ENCODE measurements around the gene TNFAIP6. TPM values are rescaled to one million over a fixed set of nuclear protein-coding genes. Genes with fewer than 3 reads are reported as not detected.
"Not testable (repeated sequence)": the region's sequence is repeated elsewhere in the genome, so short reads cannot be mapped to it uniquely, and the experiment has no call there.

TNFAIP6 gene
- total RNA-seq (2021) (0.11 to 0.18 TPM (median 0.11 TPM) in 3 replicates), Bru-seq, nascent RNA (percentile 21 among the genes with signal in this experiment)
- long read RNA-seq, experiment 1, partial matches to known transcripts, result 0 of 2 reads
- long read RNA-seq, experiment 1, other reads (novel, unspliced or antisense), result 0 of 2 reads
- long read RNA-seq, experiment 2, result 0 reads
- long read RNA-seq, experiment 3, transcript TNFAIP6-201 (6 exons, 1,424 nt), result major isoform, 5 of 7 reads
- long read RNA-seq, experiment 3, partial matches to known transcripts, result 0 of 7 reads
- long read RNA-seq, experiment 3, other reads (novel, unspliced or antisense), result 2 of 7 reads

GRCh38 chr2:151357359-151357758 lies at the start of gene TNFAIP6:
TSS of gene TNFAIP6 (plus strand) at chr2:151357592. CDS start at chr2:151357667, 75 bp downstream.
- TF ChIP-seq ELF4 (CRISPR knock-in tag; IDR thresholded peaks at IDR 0.05; ENCODE audit: low read depth), result no peak
- no peak for TF ChIP-seq ZNF121 (CRISPR knock-in tag; IDR thresholded peaks at IDR 0.05)
- TF ChIP-seq AFF4 (CRISPR knock-in tag; IDR thresholded peaks at IDR 0.05; ENCODE audit: borderline replicate concordance), result no peak
- ChIA-PET CTCF (no interaction called here), POLR2A (no interaction called here)
- DNase-seq (ENCODE audit: low spot score) (no peak), ATAC-seq (no peak)
- Mint-ChIP-seq H3K27ac (peak within 1 kb of the TSS; percentile 60), H3K27me3 (ENCODE audit: low read depth) (no peaks in the 10 kb centered on the region; the same call in 1 of the 2 replicates), H3K9me3 (peaks cover 4% of the 10 kb centered on the region; the same call in 1 of the 2 replicates), H3K4me1 (peaks cover 43% of the 10 kb centered on the region), H3K4me3 (peak within 1 kb of the TSS; percentile 1; the same call in 1 of the 2 replicates), H3K36me3 (no peaks in the 10 kb centered on the region)

- H3K27me3 Mint-ChIP-seq (ENCODE audit: low read depth); H3K4me3 Mint-ChIP-seq; CTCF ChIA-PET; POLR2A ChIA-PET; H3K27ac Mint-ChIP-seq; DNase-seq (ENCODE audit: low spot score); H3K36me3 Mint-ChIP-seq; ATAC-seq; H3K4me1 Mint-ChIP-seq: not testable (repeated sequence)
- peaks cover 15% of the 10 kb centered on the region for H3K9me3 Mint-ChIP-seq
Observed at GRCh38 chr2:151310313-151310712, 47.1 kb upstream of the TNFAIP6 start.

GRCh38 chr2:151312440-151312839 lies 45.0 kb upstream of the TNFAIP6 start:
- H3K36me3 Mint-ChIP-seq; H3K4me1 Mint-ChIP-seq; H3K9me3 Mint-ChIP-seq; DNase-seq (ENCODE audit: low spot score); POLR2A ChIA-PET; ATAC-seq; CTCF ChIA-PET; H3K27me3 Mint-ChIP-seq (ENCODE audit: low read depth); H3K27ac Mint-ChIP-seq; H3K4me3 Mint-ChIP-seq: not testable (repeated sequence)

- POLR2A ChIA-PET, result interaction anchor here (0.6 to 1.2 kb wide), 2 partner anchors 57 to 67 kb away, joined by 3 read pairs; no protein-coding TSS in a partner anchor
- no peak for DNase-seq (ENCODE audit: low spot score)
- TF ChIP-seq ZNF138 (CRISPR knock-in tag; conservative IDR thresholded peaks at IDR 0.05) (no peak), TP53 (CRISPR knock-in tag; IDR thresholded peaks at IDR 0.05) (no peak), ATF6 (CRISPR knock-in tag; IDR thresholded peaks at IDR 0.05) (no peak), JUN (CRISPR knock-in tag; IDR thresholded peaks at IDR 0.05) (no peak), HMGA2 (CRISPR knock-in tag; IDR thresholded peaks at IDR 0.05) (no peak), MYBL2 (CRISPR knock-in tag; IDR thresholded peaks at IDR 0.05) (no peak), USF1 (CRISPR knock-in tag; IDR thresholded peaks at IDR 0.05) (no peak), CDX4 (CRISPR knock-in tag; IDR thresholded peaks at IDR 0.05; ENCODE audit: borderline replicate concordance) (no peak), CREM (CRISPR knock-in tag; IDR thresholded peaks at IDR 0.05) (no peak), FOXK1 (CRISPR knock-in tag; IDR thresholded peaks at IDR 0.05) (no peak), TEAD4 (CRISPR knock-in tag; IDR thresholded peaks at IDR 0.05) (no peak), ZNF317 (CRISPR knock-in tag; IDR thresholded peaks at IDR 0.05; ENCODE audit: borderline replicate concordance, low read depth) (no peak), FOXP1 (CRISPR knock-in tag; IDR thresholded peaks at IDR 0.05; ENCODE audit: borderline replicate concordance) (no peak), MXD4 (CRISPR knock-in tag; IDR thresholded peaks at IDR 0.05; ENCODE audit: borderline replicate concordance) (no peak), ZNF512 (CRISPR knock-in tag; IDR thresholded peaks at IDR 0.05; ENCODE audit: borderline replicate concordance) (no peak)
Observed at GRCh38 chr2:151315381-151315903, 42.0 kb upstream of the TNFAIP6 start.

More at GRCh38 chr2:151315381-151315903, 42.0 kb upstream of the TNFAIP6 start:
- no peak overlapping the region for H3K27ac Mint-ChIP-seq
- H3K4me1 Mint-ChIP-seq, result peaks cover 7% of the 10 kb centered on the region
- H3K4me3 Mint-ChIP-seq, result no peak overlapping the region
- peaks cover 18% of the 10 kb centered on the region for H3K9me3 Mint-ChIP-seq
- CTCF ChIA-PET, result interaction anchor here (0.6 to 0.7 kb wide), 2 partner anchors 95 to 100 kb away, joined by 3 read pairs; no protein-coding TSS in a partner anchor
- peaks cover 7% of the 10 kb centered on the region for H3K36me3 Mint-ChIP-seq
- ATAC-seq, result peak; percentile 72
- H3K27me3 Mint-ChIP-seq (ENCODE audit: low read depth), result no peaks in the 10 kb centered on the region

Data from WTC11 (cell line).